ENCODE data around the gene RNF167.
"Not testable (repeated sequence)": the region's sequence is repeated elsewhere in the genome, so short reads cannot be mapped to it uniquely, and the experiment has no call there.

The RNF167 gene

GRCh38 chr17:4919511-4920047 lies 20.5 kb upstream of the RNF167 start:
- TF ChIP-seq CTCF (IDR thresholded peaks at IDR 0.05; ENCODE audit: poor library complexity, severe bottlenecking), result no peak
- no peaks in the 10 kb centered on the region for H3K4me1 ChIP-seq (ENCODE audit: insufficient read depth, poor library complexity, severe bottlenecking)
- H3K4me3 ChIP-seq (ENCODE audit: severe bottlenecking), result no peak overlapping the region
- ATAC-seq (ENCODE audit: low read depth), result no peak
- H3K27me3 ChIP-seq (ENCODE audit: insufficient read depth, poor library complexity, severe bottlenecking), result no peaks in the 10 kb centered on the region
- H3K9me3 ChIP-seq (ENCODE audit: severe bottlenecking), result no peaks in the 10 kb centered on the region
- no peak for DNase-seq (ENCODE audit: low spot score)
- no peaks in the 10 kb centered on the region for H3K36me3 ChIP-seq (ENCODE audit: low read depth)
- no peak overlapping the region for H3K27ac ChIP-seq (ENCODE audit: poor library complexity, severe bottlenecking)

DNA sequence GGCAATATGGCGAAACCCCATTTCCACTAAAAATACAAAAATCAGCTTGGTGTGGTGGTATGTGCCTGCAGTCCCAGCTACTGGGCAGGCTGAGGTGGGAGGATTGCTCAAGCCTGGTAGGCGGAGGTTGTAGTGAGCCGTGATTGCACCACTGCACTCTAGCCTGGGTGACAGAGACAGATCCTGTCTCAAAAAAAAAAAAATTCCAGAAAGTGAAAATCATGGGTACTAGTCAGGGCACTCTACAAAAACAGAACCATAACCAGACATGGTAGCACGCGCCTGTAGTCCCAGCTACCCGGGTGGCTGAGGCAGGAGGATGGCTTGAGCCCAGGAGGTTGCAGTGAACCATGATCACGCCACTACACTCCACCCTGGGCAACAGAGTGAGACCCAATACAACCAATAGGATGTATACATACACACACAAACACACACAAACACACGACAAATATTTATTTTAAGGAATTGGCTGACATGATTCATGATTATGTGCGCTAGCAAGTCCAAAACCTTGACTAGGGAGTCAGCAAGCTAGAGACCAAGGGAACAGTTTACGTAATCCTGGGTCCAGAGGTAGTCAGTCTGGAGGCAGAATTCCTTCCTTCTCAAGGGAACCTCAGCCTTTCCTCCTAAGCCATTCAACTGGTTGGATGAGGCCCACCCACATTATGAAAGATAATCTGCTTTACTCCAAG lies 19.6 kb upstream of the RNF167 start:
- Histone ChIP-seq H3K36me3 (ENCODE audit: low read depth) (no peaks in the 10 kb centered on the region), H3K9me3 (ENCODE audit: severe bottlenecking) (no peaks in the 10 kb centered on the region), H3K4me1 (ENCODE audit: insufficient read depth, poor library complexity, severe bottlenecking) (no peaks in the 10 kb centered on the region), H3K27me3 (ENCODE audit: insufficient read depth, poor library complexity, severe bottlenecking) (no peaks in the 10 kb centered on the region), H3K4me3 (ENCODE audit: severe bottlenecking) (no peak overlapping the region), H3K27ac (ENCODE audit: poor library complexity, severe bottlenecking) (no peak overlapping the region)
- DNase-seq (ENCODE audit: low spot score), result no peak
- no peak for TF ChIP-seq CTCF (IDR thresholded peaks at IDR 0.05; ENCODE audit: poor library complexity, severe bottlenecking)
- peak; percentile 50; the same call in 1 of the 3 replicates for ATAC-seq (ENCODE audit: low read depth)

DNA sequence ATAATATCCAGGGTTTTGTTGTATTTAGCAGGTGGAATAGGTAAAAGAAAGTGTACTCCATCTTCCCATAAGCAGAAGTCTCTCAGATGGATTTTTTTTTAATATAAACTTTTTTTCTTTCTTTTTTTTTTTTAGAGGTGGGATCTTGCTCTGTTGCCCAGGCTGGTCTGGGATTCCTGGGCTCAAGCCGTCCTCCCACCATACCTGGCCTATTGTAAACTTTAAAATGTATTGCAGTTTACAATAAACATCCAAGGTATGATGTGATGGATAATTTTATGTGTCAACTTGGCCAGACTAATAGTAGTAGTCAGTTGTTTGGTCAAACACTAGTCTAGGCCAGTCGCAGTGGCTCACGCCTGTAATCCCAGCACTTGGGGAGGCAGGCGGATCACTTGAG lies 18.7 kb upstream of the RNF167 start:
- TF ChIP-seq CTCF (IDR thresholded peaks at IDR 0.05; ENCODE audit: poor library complexity, severe bottlenecking), result no peak
- Histone ChIP-seq H3K9me3 (ENCODE audit: severe bottlenecking) (no peaks in the 10 kb centered on the region), H3K27ac (ENCODE audit: poor library complexity, severe bottlenecking) (no peak overlapping the region), H3K27me3 (ENCODE audit: insufficient read depth, poor library complexity, severe bottlenecking) (no peaks in the 10 kb centered on the region), H3K36me3 (ENCODE audit: low read depth) (no peaks in the 10 kb centered on the region), H3K4me3 (ENCODE audit: severe bottlenecking) (no peak overlapping the region), H3K4me1 (ENCODE audit: insufficient read depth, poor library complexity, severe bottlenecking) (no peaks in the 10 kb centered on the region)
- ATAC-seq (ENCODE audit: low read depth) (no peak), DNase-seq (ENCODE audit: low spot score) (no peak)

DNA sequence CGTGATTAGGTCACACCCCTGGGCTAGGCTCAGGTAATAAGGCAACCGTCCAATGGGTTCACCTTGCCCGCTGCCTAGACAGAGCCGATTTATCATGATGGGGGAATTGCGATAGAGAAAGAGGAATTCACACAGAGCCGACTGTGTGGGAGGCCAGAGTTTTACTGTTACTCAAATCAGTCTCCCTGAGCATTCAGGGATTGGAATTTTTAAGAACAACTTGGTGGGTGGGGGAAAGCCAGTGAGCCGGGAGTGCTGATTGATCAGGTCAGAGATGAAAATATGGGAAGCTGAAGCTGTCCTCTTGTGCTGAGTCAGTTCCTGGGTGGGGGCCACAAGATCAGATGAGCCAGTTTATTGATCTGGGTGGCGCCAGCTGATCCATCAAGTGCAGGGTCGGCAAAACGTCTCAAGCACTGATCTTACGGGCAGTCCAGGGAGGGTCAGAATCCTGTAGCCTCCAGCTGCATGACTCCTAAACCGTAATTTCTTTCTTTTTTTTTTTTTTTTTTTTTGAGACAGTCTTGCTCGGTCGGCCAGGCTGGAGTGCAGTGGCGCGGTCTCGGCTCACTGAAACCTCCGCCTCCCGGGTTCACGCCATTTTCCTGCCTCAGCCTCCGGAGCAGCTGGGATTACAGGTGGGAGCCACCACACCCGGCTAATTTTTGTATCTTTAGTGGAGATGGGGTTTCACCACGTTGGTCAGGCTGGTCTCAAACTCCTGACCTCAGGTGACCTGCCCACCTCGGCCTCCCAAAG lies 13.3 kb upstream of the RNF167 start:
- not testable (repeated sequence) for H3K36me3 ChIP-seq (ENCODE audit: low read depth); H3K27ac ChIP-seq (ENCODE audit: poor library complexity, severe bottlenecking); H3K9me3 ChIP-seq (ENCODE audit: severe bottlenecking); ATAC-seq (ENCODE audit: low read depth); H3K27me3 ChIP-seq (ENCODE audit: insufficient read depth, poor library complexity, severe bottlenecking); DNase-seq (ENCODE audit: low spot score); H3K4me3 ChIP-seq (ENCODE audit: severe bottlenecking); H3K4me1 ChIP-seq (ENCODE audit: insufficient read depth, poor library complexity, severe bottlenecking)

GRCh38 chr17:4928881-4929280 lies 11.2 kb upstream of the RNF167 start:
- H3K27ac ChIP-seq (ENCODE audit: poor library complexity, severe bottlenecking), result no peak overlapping the region
- H3K9me3 ChIP-seq (ENCODE audit: severe bottlenecking), result no peaks in the 10 kb centered on the region
- no peak for TF ChIP-seq CTCF (IDR thresholded peaks at IDR 0.05; ENCODE audit: poor library complexity, severe bottlenecking)
- H3K27me3 ChIP-seq (ENCODE audit: insufficient read depth, poor library complexity, severe bottlenecking), result no peaks in the 10 kb centered on the region
- no peaks in the 10 kb centered on the region for H3K36me3 ChIP-seq (ENCODE audit: low read depth)
- no peak overlapping the region for H3K4me3 ChIP-seq (ENCODE audit: severe bottlenecking)
- ATAC-seq (ENCODE audit: low read depth) (no peak), DNase-seq (ENCODE audit: low spot score) (no peak)
- no peaks in the 10 kb centered on the region for H3K4me1 ChIP-seq (ENCODE audit: insufficient read depth, poor library complexity, severe bottlenecking)

Measured in RWPE2 (cell line).